HG03378 (cell line): ENCODE measurements around the gene SMURF1.

Experiments used
- ATAC-seq: cut with Tn5 transposase; IDR thresholded peaks from one replicate; pipeline ENCODE4 v1.9.1; 2021; ENCODE audit warnings: mild to moderate bottlenecking, moderate library complexity; ENCODE audit not compliant: unreplicated experiment

Gene SMURF1

DNA sequence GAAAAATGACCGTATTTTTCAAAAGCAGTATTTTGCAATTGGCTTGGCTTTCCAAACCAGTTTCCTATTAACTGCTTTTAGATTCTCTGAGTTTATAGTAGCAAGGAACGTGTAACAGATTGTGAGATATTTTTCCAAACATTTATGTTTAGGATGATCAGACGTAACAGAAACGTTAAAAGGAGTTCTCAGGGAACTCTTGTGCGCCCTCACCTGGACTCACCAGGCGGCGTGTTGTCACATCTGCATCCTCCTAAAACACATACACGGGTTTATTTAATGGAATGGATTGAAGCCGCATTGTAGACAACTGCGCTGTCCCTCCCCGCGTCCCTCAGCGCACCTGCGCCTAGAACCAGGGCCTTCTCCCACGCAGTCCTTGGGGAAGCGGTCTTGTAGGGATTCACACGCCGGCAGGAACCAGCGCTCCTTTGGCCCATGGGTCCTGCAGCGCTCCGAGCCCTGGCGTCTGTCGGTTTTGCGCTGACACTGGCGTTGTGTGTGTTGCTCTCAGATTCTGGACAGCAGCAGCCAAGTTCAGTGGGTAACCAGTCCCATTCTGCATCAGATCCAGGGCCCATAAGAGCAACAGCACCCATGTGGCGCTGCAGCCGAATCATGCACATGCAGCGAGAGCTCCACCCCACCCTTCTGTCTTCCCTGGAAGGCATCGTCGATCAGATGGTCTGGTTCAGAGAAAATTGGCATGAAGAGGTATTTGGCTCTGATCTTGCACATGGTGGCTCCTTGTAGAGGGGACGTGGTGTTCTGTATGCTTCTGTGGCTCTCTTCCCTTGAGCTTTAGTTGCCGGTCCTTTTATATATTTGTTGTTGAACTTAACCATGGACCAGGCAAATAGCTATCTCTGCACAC, 150.6 kb downstream of the SMURF1 start:
- ATAC-seq: no peak

DNA sequence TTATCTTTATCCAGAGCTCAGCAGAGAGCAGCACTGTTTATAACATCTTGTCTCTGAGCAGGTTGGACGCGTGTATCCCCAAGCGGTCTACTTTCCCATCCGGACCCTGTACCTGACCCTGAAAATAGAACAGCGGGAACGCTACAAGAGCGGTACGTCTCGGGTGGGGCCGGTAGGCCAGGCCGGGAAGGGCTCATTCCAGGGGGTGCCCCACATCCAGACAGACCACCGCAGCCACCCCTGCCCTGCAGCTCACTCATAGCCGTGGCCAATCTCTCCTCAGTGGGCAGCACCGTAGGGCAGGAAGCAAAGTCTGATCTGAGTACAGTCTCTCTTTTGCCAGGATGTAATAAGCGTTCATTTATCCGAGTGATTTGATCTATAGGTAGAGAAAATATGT, 151.8 kb downstream of the SMURF1 start:
- ATAC-seq: no peak

- no peak for ATAC-seq
Observed at GRCh38 chr7:98991141-98991540, 152.8 kb downstream of the SMURF1 start.

DNA sequence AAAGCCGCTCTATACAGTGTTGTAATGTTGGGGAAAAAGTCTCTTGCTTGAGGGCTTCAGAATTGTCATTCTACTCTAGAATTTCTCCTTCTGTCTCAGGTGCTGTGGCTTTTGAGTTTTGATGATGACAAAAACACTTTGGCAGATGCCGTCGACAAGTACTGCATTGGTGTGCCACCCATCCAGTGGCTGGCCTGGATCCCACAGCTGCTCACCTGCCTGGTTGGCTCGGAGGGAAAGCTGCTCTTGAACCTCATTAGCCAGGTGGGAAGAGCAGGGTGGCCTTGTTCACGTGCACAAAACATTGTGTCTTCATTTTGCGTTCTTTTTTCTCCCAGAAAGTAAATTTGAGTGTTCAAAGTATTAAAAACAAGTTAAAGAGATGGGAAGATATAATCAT, 153.6 kb downstream of the SMURF1 start:
- no peak for ATAC-seq

GRCh38 chr7:98988641-98989040, 155.3 kb downstream of the SMURF1 start:
- no peak for ATAC-seq

- no peak for ATAC-seq
Observed at GRCh38 chr7:98985945-98986344, 158.0 kb downstream of the SMURF1 start.

DNA sequence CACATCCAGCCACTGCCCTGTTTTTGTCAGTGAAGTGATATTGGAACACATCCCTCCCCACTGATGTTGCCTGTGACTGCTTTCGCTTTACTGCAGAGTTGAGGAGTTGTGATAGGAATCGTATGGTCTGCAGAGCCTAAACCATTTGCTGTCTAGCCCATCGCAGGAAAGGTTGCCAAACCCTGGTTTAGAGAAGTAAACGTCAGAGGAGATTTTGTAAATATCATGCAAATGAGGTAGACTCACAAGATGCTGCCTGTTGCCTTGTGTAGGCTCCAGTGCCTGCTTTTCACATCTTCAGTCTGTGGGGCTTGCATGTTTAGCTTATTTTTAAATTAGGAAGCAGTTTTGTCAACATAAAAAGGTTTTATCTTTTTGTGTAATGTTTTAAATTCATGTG, 158.5 kb downstream of the SMURF1 start:
- no peak for ATAC-seq

- no peak for ATAC-seq
Observed at GRCh38 chr7:98984126-98984525, 159.8 kb downstream of the SMURF1 start.

- no peak for ATAC-seq
Observed at GRCh38 chr7:98982686-98983085, 161.2 kb downstream of the SMURF1 start.

DNA sequence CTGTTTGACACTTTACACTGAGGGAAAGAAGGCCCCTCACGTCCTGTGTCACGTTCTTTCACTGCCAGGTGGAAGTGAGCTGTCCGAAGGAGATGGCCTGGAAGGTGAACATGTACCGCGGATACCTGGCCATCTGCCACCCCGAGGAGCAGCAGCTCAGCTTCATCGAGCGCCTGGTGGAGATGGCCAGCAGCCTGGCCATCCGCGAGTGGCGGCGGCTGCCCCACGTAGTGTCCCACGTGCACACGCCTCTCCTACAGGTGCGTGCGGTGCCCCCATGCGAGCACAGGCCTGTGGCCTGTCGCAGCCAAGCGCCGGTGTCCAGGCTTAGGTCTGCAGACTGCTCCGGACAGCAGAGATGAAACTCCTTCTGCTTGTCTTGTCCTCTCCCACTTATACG, 162.2 kb downstream of the SMURF1 start:
- no peak for ATAC-seq

DNA sequence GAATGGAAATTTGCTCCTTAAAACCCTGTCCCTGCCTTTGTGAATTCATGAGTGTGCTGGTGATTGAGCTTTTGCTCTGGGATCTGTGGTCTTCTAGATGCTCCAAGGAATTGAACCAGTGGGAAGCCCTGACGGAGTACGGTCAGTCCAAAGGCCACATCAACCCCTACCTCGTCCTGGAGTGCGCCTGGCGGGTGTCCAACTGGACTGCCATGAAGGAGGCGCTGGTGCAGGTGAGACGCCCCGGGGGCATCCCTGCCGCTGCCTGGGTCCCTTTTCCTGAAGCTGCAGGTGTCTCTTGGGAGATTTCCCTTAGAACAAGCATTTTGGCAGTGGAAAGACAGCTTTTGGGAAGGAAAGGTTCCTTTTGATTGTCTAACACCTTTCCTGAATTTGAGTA, 165.2 kb downstream of the SMURF1 start:
- ATAC-seq: no peak
